Naive thymus-derived CD4-positive, alpha-beta T cell (primary cell): Measurements from ENCODE around the gene FGF1. TPM values are rescaled to one million over a fixed set of nuclear protein-coding genes. Genes with fewer than 3 reads are reported as not detected.

Experiments used
- ATAC-seq: fragments of 150-1000 bp; cut with Tn5 transposase; 2 replicates; pipeline ENCODE4 v1.10.0; 2021; ENCODE audit warnings: mild to moderate bottlenecking, moderate library complexity
- CTCF ChIA-PET: fragments of 350-600 bp; sonication (Branson Sonifier 250); formaldehyde crosslinking; loops from one replicate; lab custom pipeline; 2021; ENCODE audit warnings: antibody characterized with exemption; lab: Charles Lee
- POLR2A ChIA-PET: fragments of 350-600 bp; sonication (Branson Sonifier 250); formaldehyde crosslinking; loops from one replicate; lab custom pipeline; 2021; ENCODE audit warnings: antibody characterized with exemption, inconsistent platforms; lab: Charles Lee
- DNase-seq, 9 donors: peaks; one replicate each; pipeline versions ENCODE4 v3.0.0 to v3.0.0-alpha.2; 2020 to 2022; ENCODE audit warnings: mixed read lengths in 1 of 9
- H3K27ac ChIP-seq: one replicate; pipeline ENCODE4 v1.7.0; 2013; ENCODE audit warnings: mild to moderate bottlenecking, low read depth, low read length, moderate library complexity
- H3K27me3 ChIP-seq, 2 donors: one replicate each; pipeline ENCODE4 v1.7.0; 2013; ENCODE audit warnings: low read length in 2 of 2, mild to moderate bottlenecking in 2 of 2, moderate library complexity in 2 of 2; ENCODE audit not compliant: control insufficient read depth in 2 of 2, insufficient read depth in 2 of 2
- H3K36me3 ChIP-seq, 3 experiments: 1 replicate in 2 of 3; 2 replicates in 1 of 3; pipeline ENCODE4 v1.7.0; 2013; ENCODE audit warnings: low read length in 3 of 3, mild to moderate bottlenecking in 3 of 3, moderate library complexity in 1 of 3; ENCODE audit not compliant: insufficient read depth in 3 of 3, control insufficient read depth in 2 of 3
- H3K4me1 ChIP-seq, 2 donors: one replicate each; pipeline ENCODE4 v1.7.0; 2013; ENCODE audit warnings: low read length in 2 of 2, mild to moderate bottlenecking in 2 of 2, moderate library complexity in 1 of 2; ENCODE audit not compliant: control insufficient read depth in 2 of 2, insufficient read depth in 2 of 2
- H3K4me3 ChIP-seq: 2 replicates; pipeline ENCODE4 v1.7.0; 2013; ENCODE audit warnings: mild to moderate bottlenecking, low read length
- H3K9me3 ChIP-seq, 3 experiments: 1 replicate in 2 of 3; 2 replicates in 1 of 3; pipeline ENCODE4 v1.7.0; 2013; ENCODE audit warnings: low read length in 3 of 3; ENCODE audit not compliant: control insufficient read depth in 2 of 3
- H3K27ac Mint-ChIP-seq, 9 donors: one replicate each; pipeline ENCODE4 v1.8.0; 2020 to 2022; ENCODE audit warnings: mixed read lengths in 9 of 9, mild to moderate bottlenecking in 8 of 9, moderate library complexity in 5 of 9, inconsistent platforms in 2 of 9
- H3K27me3 Mint-ChIP-seq, 5 donors: one replicate each; pipeline ENCODE4 v1.8.0; 2021 to 2022; ENCODE audit warnings: mixed read lengths in 5 of 5, mild to moderate bottlenecking in 1 of 5
- H3K36me3 Mint-ChIP-seq, 5 donors: one replicate each; pipeline ENCODE4 v1.8.0; 2020 to 2022; ENCODE audit warnings: mixed read lengths in 5 of 5, mild to moderate bottlenecking in 3 of 5, inconsistent platforms in 1 of 5
- H3K4me1 Mint-ChIP-seq, 7 donors: one replicate each; pipeline ENCODE4 v1.8.0; 2020 to 2022; ENCODE audit warnings: mixed read lengths in 7 of 7, mild to moderate bottlenecking in 3 of 7, inconsistent platforms in 1 of 7
- H3K4me3 Mint-ChIP-seq, 10 donors: one replicate each; pipeline ENCODE4 v1.8.0; 2020 to 2022; ENCODE audit warnings: mild to moderate bottlenecking in 10 of 10, mixed read lengths in 10 of 10, moderate library complexity in 6 of 10, inconsistent platforms in 2 of 10
- H3K9me3 Mint-ChIP-seq, 11 donors: one replicate each; pipeline ENCODE4 v1.8.0; 2020 to 2022; ENCODE audit warnings: mixed read lengths in 11 of 11, mild to moderate bottlenecking in 4 of 11, inconsistent platforms in 1 of 11, moderate library complexity in 1 of 11
- intact Hi-C, 2 donors: fragments of 100-400 bp; cut with micrococcal nuclease; formaldehyde crosslinking; loops; one replicate each; pipeline ENCODE4 v1.15.1; 2023
- polyA plus RNA-seq, 2 donors: library from polyadenylated mRNA; unstranded; fragments of 300-500 nt; fragmentation: Illumina TruSeq; gene quantifications; one replicate each; pipeline ENCODE4 v1.2.3, GENCODE V29; 2021
- total RNA-seq, 6 experiments: library from RNA in 5 of 6; stranded (reverse) in 5 of 6; gene quantifications; 1 replicate in 5 of 6; 2 replicates in 1 of 6; pipeline ENCODE4 v1.2.3 and lab custom pipeline; 2021 to 2026

The FGF1 gene
- total and polyA plus RNA-seq, 7 experiments from 2014 or later, result not detected

DNA sequence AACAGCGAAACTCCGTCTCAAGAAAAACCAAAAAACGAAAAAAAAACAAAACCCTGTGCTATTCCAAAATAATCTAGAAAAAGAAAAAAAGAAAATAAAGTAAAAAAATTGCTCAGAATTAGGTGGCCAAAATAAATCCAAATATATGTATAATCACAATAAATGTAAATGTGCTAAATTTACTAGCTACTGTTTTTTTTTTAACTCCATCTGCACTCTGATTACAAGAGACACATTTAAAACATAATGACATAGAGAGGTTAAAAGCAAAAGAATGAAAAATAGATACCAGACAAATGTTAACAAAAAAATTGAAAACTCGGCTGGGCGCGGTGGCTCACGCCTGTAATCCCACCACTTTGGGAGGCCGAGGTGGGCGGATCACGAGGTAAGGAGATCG, 66.1 kb downstream of the FGF1 start:
- POLR2A ChIA-PET, result no interaction called here
- peaks cover 0 to 14% (median 0%) of the 10 kb centered on the region in 5 donors for H3K27me3 Mint-ChIP-seq
- H3K4me1 ChIP-seq, result no peaks in the 10 kb centered on the region
- DNase-seq (no peak), ATAC-seq (no peak)
- H3K27ac Mint-ChIP-seq, result no peak overlapping the region
- no peak overlapping the region for H3K4me3 Mint-ChIP-seq
- H3K36me3 ChIP-seq, result no peaks in the 10 kb centered on the region
- H3K9me3 ChIP-seq, result no peaks in the 10 kb centered on the region
- CTCF ChIA-PET, result no interaction called here
- H3K9me3 Mint-ChIP-seq, result peaks cover 0 to 3% (median 0%) of the 10 kb centered on the region in 11 donors
- peaks cover 0 to 10% (median 0%) of the 10 kb centered on the region in 7 donors for H3K4me1 Mint-ChIP-seq
- H3K36me3 Mint-ChIP-seq, result no peaks in the 10 kb centered on the region
- no peaks in the 10 kb centered on the region for H3K27me3 ChIP-seq
- H3K4me3 ChIP-seq, result no peak overlapping the region
- intact Hi-C loops, result loop anchor here in 1 of 2 donors (10.0 kb wide), 1 partner anchor 1205 kb away; no protein-coding TSS in a partner anchor
- H3K27ac ChIP-seq, result no peak overlapping the region

GRCh38 chr5:142618130-142618523, 67.8 kb downstream of the FGF1 start:
- no peaks in the 10 kb centered on the region for H3K27me3 ChIP-seq
- H3K4me3 ChIP-seq, result no peak overlapping the region
- Mint-ChIP-seq H3K9me3 (peaks cover 0 to 3% (median 0%) of the 10 kb centered on the region in 11 donors), H3K4me1 (peaks cover 0 to 10% (median 0%) of the 10 kb centered on the region in 7 donors), H3K27me3 (peaks cover 0 to 13% (median 0%) of the 10 kb centered on the region in 5 donors), H3K36me3 (no peaks in the 10 kb centered on the region), H3K4me3 (no peak overlapping the region), H3K27ac (no peak overlapping the region)
- no peak overlapping the region for H3K27ac ChIP-seq
- no peaks in the 10 kb centered on the region for H3K36me3 ChIP-seq
- no peaks in the 10 kb centered on the region for H3K4me1 ChIP-seq
- DNase-seq, result no peak
- ATAC-seq, result no peak
- ChIA-PET POLR2A (no interaction called here), CTCF (no interaction called here)
- H3K9me3 ChIP-seq, result no peaks in the 10 kb centered on the region
- intact Hi-C loops, result loop anchor here in 1 of 2 donors (10.0 kb wide), 1 partner anchor 1207 kb away; no protein-coding TSS in a partner anchor

- DNase-seq, result no peak
- Mint-ChIP-seq H3K9me3 (peaks cover 0 to 3% (median 0%) of the 10 kb centered on the region in 11 donors), H3K4me1 (peaks cover 0 to 10% (median 0%) of the 10 kb centered on the region in 7 donors), H3K27me3 (peaks cover 0 to 15% (median 4%) of the 10 kb centered on the region in 5 donors), H3K4me3 (no peak overlapping the region), H3K27ac (no peak overlapping the region), H3K36me3 (no peaks in the 10 kb centered on the region)
- Histone ChIP-seq H3K4me3 (no peak overlapping the region), H3K4me1 (no peaks in the 10 kb centered on the region), H3K27me3 (no peaks in the 10 kb centered on the region), H3K36me3 (no peaks in the 10 kb centered on the region), H3K9me3 (no peaks in the 10 kb centered on the region), H3K27ac (no peak overlapping the region)
- ATAC-seq, result no peak
- CTCF ChIA-PET, result no interaction called here
- intact Hi-C loops, result loop anchor here in 1 of 2 donors (10.0 kb wide), 1 partner anchor 1207 kb away; no protein-coding TSS in a partner anchor
- POLR2A ChIA-PET, result no interaction called here
These were observed 68.3 kb downstream of the FGF1 start for GRCh38 chr5:142617416-142618129.

- H3K4me1 ChIP-seq, result no peaks in the 10 kb centered on the region
- no peaks in the 10 kb centered on the region for H3K36me3 ChIP-seq
- no peak overlapping the region for H3K27ac ChIP-seq
- Mint-ChIP-seq H3K36me3 (no peaks in the 10 kb centered on the region), H3K27me3 (peaks cover 3 to 13% (median 6%) of the 10 kb centered on the region in 5 donors), H3K4me3 (no peak overlapping the region), H3K27ac (no peak overlapping the region), H3K9me3 (no peaks in the 10 kb centered on the region), H3K4me1 (peaks cover 0 to 11% (median 3%) of the 10 kb centered on the region in 7 donors)
- ChIA-PET POLR2A (no interaction called here), CTCF (interaction anchor here (0.6 kb wide), 1 partner anchor 220 kb away, joined by 3 read pairs; no protein-coding TSS in a partner anchor)
- no peaks in the 10 kb centered on the region for H3K9me3 ChIP-seq
- H3K4me3 ChIP-seq, result no peak overlapping the region
- intact Hi-C loops, result loop anchor here in 1 of 2 donors (10.0 kb wide), 1 partner anchor 1209 kb away; no protein-coding TSS in a partner anchor
- DNase-seq, result no peak
- no peaks in the 10 kb centered on the region for H3K27me3 ChIP-seq
- no peak for ATAC-seq
These were observed 69.9 kb downstream of the FGF1 start for GRCh38 chr5:142615948-142616347.

DNA sequence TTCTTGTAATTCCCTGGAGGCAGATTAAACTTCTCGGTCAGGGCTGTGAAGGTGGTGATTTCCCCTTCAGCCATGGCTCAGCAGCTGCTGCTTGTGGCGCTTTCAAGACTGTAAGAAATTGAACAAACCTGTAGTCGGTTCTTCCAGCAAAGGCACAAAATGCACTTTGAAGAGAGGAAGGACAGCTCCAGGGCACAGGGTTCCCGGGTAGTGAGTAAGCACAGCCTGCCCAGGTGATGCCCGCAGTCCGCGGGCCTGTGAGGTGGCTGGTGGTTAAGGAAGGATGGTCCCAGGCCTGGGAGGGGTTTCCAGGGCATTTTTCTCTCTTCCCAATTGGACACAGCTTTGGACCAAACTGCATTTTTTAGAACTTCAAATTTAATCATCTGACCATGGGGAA, 71.8 kb downstream of the FGF1 start:
- intact Hi-C loops, result loop anchor here (5.0 to 10.0 kb wide), 2 partner anchors 462 to 1211 kb away; no protein-coding TSS in a partner anchor
- no peaks in the 10 kb centered on the region for H3K27me3 ChIP-seq
- H3K9me3 Mint-ChIP-seq, result no peaks in the 10 kb centered on the region
- H3K4me1 Mint-ChIP-seq, result peaks cover 0 to 12% (median 4%) of the 10 kb centered on the region in 7 donors
- no peak overlapping the region for H3K27ac ChIP-seq
- ChIA-PET POLR2A (interaction anchor here (1.2 kb wide), 1 partner anchor 9 kb away, joined by 3 read pairs; no protein-coding TSS in a partner anchor), CTCF (interaction anchor here (0.9 kb wide), 1 partner anchor 99 kb away, joined by 3 read pairs; no protein-coding TSS in a partner anchor)
- no peaks in the 10 kb centered on the region for H3K36me3 Mint-ChIP-seq
- DNase-seq, result no peak
- H3K27me3 Mint-ChIP-seq, result peaks cover 3 to 18% (median 10%) of the 10 kb centered on the region in 5 donors
- no peak overlapping the region for H3K4me3 ChIP-seq
- no peaks in the 10 kb centered on the region for H3K9me3 ChIP-seq
- no peak overlapping the region for H3K4me3 Mint-ChIP-seq
- no peaks in the 10 kb centered on the region for H3K36me3 ChIP-seq
- H3K4me1 ChIP-seq, result no peaks in the 10 kb centered on the region
- ATAC-seq, result no peak
- no peak overlapping the region for H3K27ac Mint-ChIP-seq

DNA sequence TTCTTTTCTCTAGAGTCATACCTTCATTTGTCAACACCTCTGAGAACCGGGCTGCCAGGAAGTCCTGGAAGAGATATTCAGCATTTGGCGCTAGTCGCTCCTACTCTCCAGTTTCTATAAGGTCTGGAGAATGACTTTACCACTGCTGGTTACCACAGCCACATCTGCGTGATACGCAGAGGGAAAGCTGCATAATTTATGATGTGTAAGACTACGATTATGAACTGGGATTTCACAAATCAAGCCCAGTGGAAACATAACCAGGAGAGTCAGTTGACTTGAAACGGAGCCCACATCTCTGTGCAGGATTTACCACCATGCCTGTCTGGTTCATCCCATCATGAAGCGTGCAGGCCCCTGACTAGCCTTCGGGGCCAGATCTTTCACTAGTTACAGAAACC, 72.6 kb downstream of the FGF1 start:
- intact Hi-C loops, result loop anchor here (5.0 to 10.0 kb wide), 2 partner anchors 461 to 1212 kb away; no protein-coding TSS in a partner anchor
- CTCF ChIA-PET, result no interaction called here
- Histone ChIP-seq H3K27ac (no peak overlapping the region), H3K27me3 (no peaks in the 10 kb centered on the region), H3K4me1 (no peaks in the 10 kb centered on the region), H3K36me3 (no peaks in the 10 kb centered on the region), H3K4me3 (no peak overlapping the region), H3K9me3 (no peaks in the 10 kb centered on the region)
- H3K4me3 Mint-ChIP-seq, result no peak overlapping the region
- no peaks in the 10 kb centered on the region for H3K36me3 Mint-ChIP-seq
- H3K27ac Mint-ChIP-seq, result no peak overlapping the region
- POLR2A ChIA-PET, result no interaction called here
- no peak for DNase-seq
- H3K27me3 Mint-ChIP-seq, result peaks cover 3 to 22% (median 11%) of the 10 kb centered on the region in 5 donors
- ATAC-seq, result no peak
- H3K4me1 Mint-ChIP-seq, result peaks cover 0 to 12% (median 4%) of the 10 kb centered on the region in 7 donors
- H3K9me3 Mint-ChIP-seq, result no peaks in the 10 kb centered on the region
